ENCODE results near the gene CLEC4M.

GRCh38 chr19:7734220-7735203 is 28.5 kb upstream of the CLEC4M start:
- TF ChIP-seq CTCF (IDR thresholded peaks at IDR 0.05; ENCODE audit: insufficient read depth, low read length, poor library complexity, severe bottlenecking) = no peak
- no peak for TF ChIP-seq EZH2phosphoT487 (conservative IDR thresholded peaks at IDR 0.05; ENCODE audit: low read length)

Data from SU-DHL-6 (cell line).